Keratinocyte (primary cell): ENCODE results near the gene SCML2.

ENCODE experiments used
- CTCF ChIP-seq, 3 experiments: IDR thresholded peaks in 1 of 3; conservative IDR thresholded peaks in 1 of 3; optimal IDR thresholded peaks in 1 of 3; 2 replicates in 2 of 3; 3 replicates in 1 of 3; pipeline versions ENCODE3 to v1.5.1; 2011; ENCODE audit warnings: low read length in 3 of 3, mild to moderate bottlenecking in 3 of 3, moderate library complexity in 2 of 3, control low read depth in 1 of 3, inconsistent platforms in 1 of 3; ENCODE audit not compliant: insufficient read depth in 2 of 3; ENCODE audit errors: extremely low read depth in 1 of 3
- EZH2 ChIP-seq: IDR thresholded peaks from one replicate; pipeline ENCODE4 v1.6.1; 2012; ENCODE audit warnings: inconsistent platforms, mild to moderate bottlenecking, low read length, moderate library complexity

GRCh38 chrX:18288716-18289115 lies 65.8 kb downstream of the SCML2 start:
- TF ChIP-seq CTCF (optimal IDR thresholded peaks at IDR 0.05 in 1 of 3, IDR thresholded peaks at IDR 0.05 in 1 of 3, conservative IDR thresholded peaks at IDR 0.05 in 1 of 3; ENCODE audit: extremely low read depth in 1 of 3, insufficient read depth in 2 of 3, low read length in 3 of 3), result no peak
- no peak for TF ChIP-seq EZH2
